Endothelial cell of umbilical vein (primary cell): ENCODE data around the gene ATP5F1B. TPM values are rescaled to one million over a fixed set of nuclear protein-coding genes. Genes with fewer than 3 reads are reported as not detected.
"Not testable (repeated sequence)": the region's sequence is repeated elsewhere in the genome, so short reads cannot be mapped to it uniquely, and the experiment has no call there.

Source experiments
- BruUV-seq: library from RNA; stranded (reverse); fragments of 400-500 nt; replicated peaks from 2 replicates; lab custom pipeline; 2021; lab: Mats Ljungman, UMichigan
- CTCF ChIA-PET: fragments of 300-600, 350-600 bp; sonication (Branson Sonifier 250); formaldehyde crosslinking; loops from one replicate; lab custom pipeline; 2021; ENCODE audit warnings: antibody characterized with exemption, inconsistent platforms; lab: Charles Lee
- POLR2A ChIA-PET: fragments of 300-600, 350-600 bp; sonication (Branson Sonifier 250); formaldehyde crosslinking; loops from one replicate; lab custom pipeline; 2021; ENCODE audit warnings: antibody characterized with exemption, inconsistent platforms; lab: Charles Lee
- DNase-seq: peaks from one replicate; pipeline ENCODE4 v3.0.0-alpha.2; 2011; ENCODE audit warnings: low read depth, low spot score
- FAIRE-seq: peaks from 2 replicates; lab custom pipeline; 2011; peaks lifted over from hg19 to GRCh38; lab: Jason Lieb, UNC
- H2AFZ ChIP-seq: 2 replicates; pipeline ENCODE4 v1.6.0; 2012; ENCODE audit warnings: low read depth, low read length, control low read depth, inconsistent platforms
- H3K27ac ChIP-seq: 2 replicates; pipeline ENCODE4 v1.5.1; 2011; ENCODE audit warnings: low read depth, mild to moderate bottlenecking, control low read depth, low read length, moderate library complexity; ENCODE audit not compliant: insufficient read depth
- H3K27me3 ChIP-seq, 2 experiments: 2 replicates each; pipeline versions ENCODE4 v1.6.0 to v1.6.1; 2011; ENCODE audit warnings: low read length in 2 of 2, mixed read lengths in 1 of 2; ENCODE audit not compliant: control insufficient read depth in 2 of 2, insufficient read depth in 2 of 2
- H3K36me3 ChIP-seq, 2 experiments: 2 replicates in 1 of 2; 3 replicates in 1 of 2; pipeline ENCODE4 v1.5.1; 2011; ENCODE audit warnings: low read length in 2 of 2, mild to moderate bottlenecking in 1 of 2, moderate library complexity in 1 of 2; ENCODE audit not compliant: control insufficient read depth in 2 of 2, insufficient read depth in 2 of 2; ENCODE audit errors: extremely low read depth in 1 of 2
- H3K4me1 ChIP-seq: 3 replicates; pipeline ENCODE4 v1.5.1; 2011; ENCODE audit warnings: mild to moderate bottlenecking, low read length; ENCODE audit not compliant: control insufficient read depth, insufficient read depth; ENCODE audit errors: extremely low read depth
- H3K4me2 ChIP-seq: 2 replicates; pipeline ENCODE4 v1.6.1; 2011; ENCODE audit warnings: low read length, control low read depth, mixed read lengths; ENCODE audit not compliant: insufficient read depth
- H3K4me3 ChIP-seq, 3 experiments: fragments of 200-600 bp in 1 of 3; sonication (generic), shearing (Covaris generic) in 1 of 3; replicated peaks in 1 of 3; 2 replicates each; pipeline ENCODE4 v1.5.1; 2011 to 2016; ENCODE audit warnings: control low read depth in 3 of 3, low read length in 3 of 3, mild to moderate bottlenecking in 2 of 3, inconsistent platforms in 1 of 3, low read depth in 1 of 3, moderate library complexity in 1 of 3; ENCODE audit not compliant: insufficient read depth in 1 of 3
- H3K79me2 ChIP-seq: 2 replicates; pipeline ENCODE4 v1.6.0; 2012; ENCODE audit warnings: low read length, inconsistent platforms; ENCODE audit not compliant: control insufficient read depth, insufficient read depth
- H3K9ac ChIP-seq: replicated peaks from 2 replicates; pipeline ENCODE3; 2011; ENCODE audit warnings: low read length, control low read depth; ENCODE audit not compliant: insufficient read depth; ENCODE audit errors: extremely low read depth
- H3K9me1 ChIP-seq: replicated peaks from 3 replicates; pipeline ENCODE4 v1.6.0; 2011; ENCODE audit warnings: mild to moderate bottlenecking, low read length; ENCODE audit not compliant: control insufficient read depth, insufficient read depth; ENCODE audit errors: extremely low read depth
- H3K9me3 ChIP-seq: replicated peaks from 2 replicates; pipeline ENCODE4 v1.5.1; 2012; ENCODE audit warnings: low read length, inconsistent platforms; ENCODE audit not compliant: control insufficient read depth, insufficient read depth
- H4K20me1 ChIP-seq: replicated peaks from 2 replicates; pipeline ENCODE3; 2011; ENCODE audit warnings: mild to moderate bottlenecking, low read length; ENCODE audit not compliant: control insufficient read depth, insufficient read depth; ENCODE audit errors: extremely low read depth
- EZH2 ChIP-seq: IDR thresholded peaks from 2 replicates; pipeline ENCODE4 v1.6.1; 2012; ENCODE audit warnings: borderline replicate concordance, low read depth, mild to moderate bottlenecking, moderate library complexity, low read length, inconsistent platforms; ENCODE audit not compliant: severe bottlenecking
- JUN ChIP-seq: IDR thresholded peaks from 2 replicates; pipeline ENCODE4 v1.6.1; 2011; ENCODE audit warnings: borderline replicate concordance, low read depth; ENCODE audit not compliant: insufficient read length, insufficient read depth
- POLR2A ChIP-seq: IDR thresholded peaks from 2 replicates; pipeline ENCODE4 v1.6.1; 2012; ENCODE audit warnings: low read depth, mild to moderate bottlenecking, control low read depth, low read length
- POLR2AphosphoS5 ChIP-seq: IDR thresholded peaks from 2 replicates; pipeline ENCODE4 v1.6.1; 2012; ENCODE audit warnings: low read depth, mild to moderate bottlenecking, control low read depth, low read length, moderate library complexity; ENCODE audit not compliant: insufficient read depth
- dilution Hi-C: fragments of 300-500 bp; cut with MboI; formaldehyde crosslinking; loops from one replicate; pipeline ENCODE4 v1.15.0; 2019; ENCODE audit warnings: low sequenced_read_pairs; ENCODE audit not compliant: extremely low pct_ligation_motif_present
- intact Hi-C: fragments of 100-400 bp; cut with micrococcal nuclease; formaldehyde crosslinking; loops from one replicate; pipeline ENCODE4 v1.10.0; 2022
- polyA plus RNA-seq, 4 experiments: library from polyadenylated mRNA; depleted of rRNA in 3 of 4; stranded (reverse) in 3 of 4; unstranded in 1 of 4; fragments of >200 nt; gene quantifications; 2 replicates each; pipeline versions ENCODE4 v1.2.1 to v1.2.3, GENCODE V29; 2011 to 2012; ENCODE audit warnings: missing spikeins in 1 of 4
- total RNA-seq: library from RNA; stranded (reverse); gene quantifications from 2 replicates; pipeline ENCODE4 v1.2.3, GENCODE V29; 2021
- TF ChIP-seq, protein P1 (sequence below): IDR thresholded peaks from 2 replicates; pipeline ENCODE4 v1.6.1; 2011; ENCODE audit not compliant: insufficient read depth, insufficient read length

ATP5F1B gene
- total and polyA plus RNA-seq, 2 donors (not counting 3 experiments of a cell fraction or from before 2014, with no cell fraction given): 590 to 829 TPM

DNA sequence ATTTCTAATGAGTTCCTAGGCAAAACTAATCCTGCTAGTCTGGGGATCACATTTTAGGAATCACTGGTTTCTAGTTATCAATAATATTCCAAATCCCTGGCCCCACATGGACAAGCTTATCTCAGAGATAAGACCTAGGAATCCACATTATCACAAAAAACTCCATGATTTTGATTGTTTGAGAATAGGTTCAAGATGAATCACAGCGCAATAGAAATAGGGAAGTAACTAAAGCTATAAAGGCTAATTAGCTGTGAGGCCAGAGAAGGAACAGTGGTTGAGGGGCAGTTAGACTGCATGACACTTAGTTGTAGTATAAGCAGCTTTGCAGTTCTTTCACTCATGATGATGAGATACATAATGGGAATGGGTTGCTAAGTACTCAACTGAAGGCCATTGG, 13.1 kb upstream of the ATP5F1B start:
- Histone ChIP-seq H3K9me3 (no peaks in the 10 kb centered on the region), H3K9ac (no peak overlapping the region), H3K27ac (no peak overlapping the region), H3K27me3 (no peaks in the 10 kb centered on the region), H2AFZ (no peak overlapping the region), H3K79me2 (no peaks in the 10 kb centered on the region), H3K4me1 (no peaks in the 10 kb centered on the region), H4K20me1 (no peaks in the 10 kb centered on the region), H3K9me1 (no peaks in the 10 kb centered on the region), H3K4me2 (no peak overlapping the region), H3K36me3 (peaks cover 0 to 2% of the 10 kb centered on the region in 2 experiments), H3K4me3 (no peak overlapping the region)
- FAIRE-seq (no peak), DNase-seq (no peak)
- dilution Hi-C loops (no loop called here), intact Hi-C loops (no loop called here)
- TF ChIP-seq EZH2 (no peak), JUN (no peak)
- CTCF ChIA-PET: interaction anchor here (2.1 kb wide), 1 partner anchor 22 kb away, joined by 4 read pairs; no protein-coding TSS in a partner anchor
- BruUV-seq: no TSS peak
- POLR2A ChIA-PET: interaction anchor here (0.6 kb wide), 1 partner anchor 21 kb away, joined by 4 read pairs; no protein-coding TSS in a partner anchor

- Histone ChIP-seq H3K4me1 (no peaks in the 10 kb centered on the region), H3K4me3 (no peak overlapping the region), H3K9me3 (no peaks in the 10 kb centered on the region), H2AFZ (no peak overlapping the region), H3K9me1 (no peaks in the 10 kb centered on the region), H3K9ac (no peak overlapping the region), H3K27me3 (no peaks in the 10 kb centered on the region), H3K79me2 (no peaks in the 10 kb centered on the region), H4K20me1 (no peaks in the 10 kb centered on the region), H3K27ac (no peak overlapping the region), H3K4me2 (no peak overlapping the region), H3K36me3 (peaks cover 0 to 2% of the 10 kb centered on the region in 2 experiments)
- TF ChIP-seq, protein P1, sequence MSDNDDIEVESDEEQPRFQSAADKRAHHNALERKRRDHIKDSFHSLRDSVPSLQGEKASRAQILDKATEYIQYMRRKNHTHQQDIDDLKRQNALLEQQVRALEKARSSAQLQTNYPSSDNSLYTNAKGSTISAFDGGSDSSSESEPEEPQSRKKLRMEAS: no peak
- TF ChIP-seq POLR2AphosphoS5 (no peak), JUN (no peak), POLR2A (no peak), EZH2 (no peak)
- DNase-seq (no peak), FAIRE-seq (no peak)
- ChIA-PET CTCF (interaction anchor here (1.0 kb wide), 1 partner anchor 8 kb away, joined by 3 read pairs; no protein-coding TSS in a partner anchor), POLR2A (no interaction called here)
- intact Hi-C loops: no loop called here
- BruUV-seq: no TSS peak
- dilution Hi-C loops: no loop called here
These were observed 11.9 kb upstream of the ATP5F1B start for GRCh38 chr12:56657416-56658379.

- H3K9me1 ChIP-seq, H2AFZ ChIP-seq, H4K20me1 ChIP-seq, FAIRE-seq, DNase-seq, H3K4me1 ChIP-seq, H3K36me3 ChIP-seq, H3K27ac ChIP-seq, H3K4me2 ChIP-seq, POLR2A ChIA-PET, H3K9me3 ChIP-seq, intact Hi-C loops, CTCF ChIA-PET, H3K9ac ChIP-seq, H3K4me3 ChIP-seq, dilution Hi-C loops, H3K27me3 ChIP-seq, H3K79me2 ChIP-seq, BruUV-seq: not testable (repeated sequence)
These were observed 8.0 kb upstream of the ATP5F1B start for GRCh38 chr12:56653781-56654180.
